Fibroblast of pulmonary artery (primary cell): ENCODE data around the gene ADARB2.

Experiments used
- DNase-seq: peaks from one replicate; pipeline ENCODE4 v3.0.0-alpha.2; 2010; ENCODE audit warnings: low read depth
- H3K4me3 ChIP-seq: replicated peaks from 2 replicates; pipeline ENCODE4 v1.5.1; 2011; ENCODE audit warnings: low read depth, mild to moderate bottlenecking, control low read depth, low read length, moderate library complexity
- TF ChIP-seq, protein P1 (sequence below): IDR thresholded peaks from 2 replicates; pipeline ENCODE4 v1.5.1; 2011; ENCODE audit warnings: mild to moderate bottlenecking, control low read depth, low read length, inconsistent platforms; ENCODE audit errors: missing control alignments

The ADARB2 gene

DNA sequence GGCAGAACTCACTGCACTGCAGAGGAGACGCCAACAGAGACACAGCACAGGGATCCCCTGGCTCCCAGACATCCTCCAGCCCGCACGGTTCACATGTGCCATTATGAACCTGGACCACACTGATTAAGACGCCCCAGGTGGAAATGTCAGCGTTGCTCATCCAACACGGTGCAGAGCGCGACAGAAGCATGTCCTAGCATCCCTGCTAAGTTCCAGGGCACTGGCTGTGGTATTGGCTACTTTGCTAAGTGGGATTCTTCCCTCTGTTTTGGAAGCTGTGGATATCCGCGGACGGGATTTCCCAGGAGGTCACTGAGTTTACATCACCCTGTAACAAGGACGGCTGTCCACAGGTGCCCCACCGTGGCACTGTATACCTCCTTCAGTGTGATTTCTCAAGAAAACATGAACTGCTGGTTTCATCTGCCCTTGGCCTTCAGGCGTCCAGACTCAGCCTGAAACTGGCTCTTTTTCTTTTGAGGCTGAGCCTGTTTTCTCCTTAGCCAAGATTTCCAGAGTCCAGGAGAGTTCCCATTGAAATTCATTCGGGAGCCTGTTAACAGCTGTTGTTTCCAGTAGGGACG is 357.1 kb downstream of the ADARB2 start:
- no peak overlapping the region for H3K4me3 ChIP-seq
- no peak for DNase-seq
- TF ChIP-seq, protein P1, sequence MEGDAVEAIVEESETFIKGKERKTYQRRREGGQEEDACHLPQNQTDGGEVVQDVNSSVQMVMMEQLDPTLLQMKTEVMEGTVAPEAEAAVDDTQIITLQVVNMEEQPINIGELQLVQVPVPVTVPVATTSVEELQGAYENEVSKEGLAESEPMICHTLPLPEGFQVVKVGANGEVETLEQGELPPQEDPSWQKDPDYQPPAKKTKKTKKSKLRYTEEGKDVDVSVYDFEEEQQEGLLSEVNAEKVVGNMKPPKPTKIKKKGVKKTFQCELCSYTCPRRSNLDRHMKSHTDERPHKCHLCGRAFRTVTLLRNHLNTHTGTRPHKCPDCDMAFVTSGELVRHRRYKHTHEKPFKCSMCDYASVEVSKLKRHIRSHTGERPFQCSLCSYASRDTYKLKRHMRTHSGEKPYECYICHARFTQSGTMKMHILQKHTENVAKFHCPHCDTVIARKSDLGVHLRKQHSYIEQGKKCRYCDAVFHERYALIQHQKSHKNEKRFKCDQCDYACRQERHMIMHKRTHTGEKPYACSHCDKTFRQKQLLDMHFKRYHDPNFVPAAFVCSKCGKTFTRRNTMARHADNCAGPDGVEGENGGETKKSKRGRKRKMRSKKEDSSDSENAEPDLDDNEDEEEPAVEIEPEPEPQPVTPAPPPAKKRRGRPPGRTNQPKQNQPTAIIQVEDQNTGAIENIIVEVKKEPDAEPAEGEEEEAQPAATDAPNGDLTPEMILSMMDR = no peak

DNA sequence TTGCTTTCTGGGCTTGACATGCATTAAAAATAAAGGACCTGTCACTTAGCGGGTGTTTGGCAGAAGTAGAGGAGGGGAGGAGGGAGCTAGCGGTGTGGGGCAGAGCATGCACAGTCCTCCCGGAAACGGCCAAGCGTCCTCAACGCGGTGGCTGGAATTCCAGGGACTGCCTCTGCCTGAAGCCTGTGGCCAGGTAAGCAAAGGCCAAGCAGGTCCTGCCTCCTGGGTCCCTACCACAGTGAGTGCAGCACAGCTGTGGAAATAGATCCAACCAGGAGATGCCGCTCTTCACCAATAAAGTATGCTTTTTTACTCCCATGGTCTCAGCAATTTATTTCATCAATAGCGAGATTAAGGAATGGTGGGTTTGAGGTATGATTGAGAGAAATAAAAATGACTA is 357.7 kb downstream of the ADARB2 start:
- no peak for DNase-seq
- H3K4me3 ChIP-seq = no peak overlapping the region
- TF ChIP-seq, protein P1 = no peak

DNA sequence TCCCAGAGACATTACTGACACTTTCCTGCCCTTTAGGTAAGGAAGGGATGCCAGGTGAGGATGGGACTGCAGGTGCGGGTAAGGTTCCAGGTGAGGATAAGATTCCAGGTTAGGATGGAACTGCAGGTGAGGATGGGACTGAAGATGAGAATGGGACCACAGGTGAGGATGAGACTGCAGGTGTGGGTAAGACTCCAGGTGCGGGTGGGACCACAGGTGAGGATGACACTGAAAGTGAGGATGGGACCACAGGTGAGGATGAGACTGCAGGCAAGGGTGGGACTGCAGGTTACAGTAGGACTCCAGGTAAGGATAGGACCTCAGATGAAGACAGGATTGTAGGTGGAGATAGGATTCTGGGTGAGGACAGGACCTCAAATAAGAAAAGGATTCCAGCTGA is 358.9 kb downstream of the ADARB2 start:
- no peak overlapping the region for H3K4me3 ChIP-seq
- DNase-seq = no peak
- TF ChIP-seq, protein P1 = no peak

DNA sequence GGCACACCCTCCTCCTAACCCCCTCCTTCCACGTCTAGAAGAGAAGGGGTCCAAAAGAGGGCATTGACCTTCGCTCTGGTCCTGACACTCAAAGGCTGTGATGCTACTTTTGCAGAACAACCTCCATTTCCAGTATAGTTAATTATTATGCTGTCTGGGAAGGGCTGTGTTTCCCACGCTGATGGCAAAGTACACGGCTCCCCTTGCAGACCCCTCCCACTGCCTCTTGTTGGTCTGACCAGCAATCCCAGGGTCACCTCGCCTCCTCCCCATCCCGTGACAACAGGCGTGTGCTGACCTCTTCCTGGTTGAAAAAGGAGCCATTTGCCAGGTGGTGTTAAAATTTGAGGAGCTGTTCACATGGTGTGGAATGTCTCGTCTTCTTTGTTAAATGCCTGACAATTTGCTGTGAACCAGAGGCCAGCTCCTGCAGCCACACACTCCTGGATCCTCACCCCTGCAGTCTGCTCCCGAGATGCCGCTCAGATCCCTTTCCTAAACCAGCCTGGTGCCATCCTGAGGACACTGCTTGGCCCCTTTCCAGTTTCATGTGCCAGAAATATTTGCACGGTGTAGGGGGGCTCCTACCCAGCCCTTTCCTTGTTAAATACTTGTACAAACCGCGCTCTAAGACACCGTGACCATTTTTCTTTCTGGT is 359.5 kb downstream of the ADARB2 start:
- H3K4me3 ChIP-seq = no peak overlapping the region
- DNase-seq = no peak
- TF ChIP-seq, protein P1 = no peak

DNA sequence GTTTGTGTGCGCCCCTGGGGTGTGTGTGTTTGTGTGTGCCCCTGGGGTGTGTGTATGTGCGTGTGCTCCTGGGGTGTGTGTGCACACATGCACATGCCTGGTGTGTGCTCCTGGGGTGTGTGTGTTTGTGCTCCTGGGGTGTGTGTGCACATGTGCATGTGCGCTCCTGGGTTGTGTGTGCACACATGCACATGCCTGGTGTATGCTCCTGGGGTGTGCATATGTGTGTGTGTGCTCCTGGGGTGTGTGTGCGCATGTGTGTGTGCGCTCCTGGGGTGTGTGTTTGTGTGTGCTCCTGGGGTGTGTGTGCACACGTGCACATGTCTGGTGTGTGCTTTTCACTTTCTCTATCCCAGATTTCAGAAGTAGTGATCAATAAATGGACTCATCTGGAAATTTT is 360.1 kb downstream of the ADARB2 start:
- TF ChIP-seq, protein P1 = no peak
- no peak for DNase-seq
- no peak overlapping the region for H3K4me3 ChIP-seq

DNA sequence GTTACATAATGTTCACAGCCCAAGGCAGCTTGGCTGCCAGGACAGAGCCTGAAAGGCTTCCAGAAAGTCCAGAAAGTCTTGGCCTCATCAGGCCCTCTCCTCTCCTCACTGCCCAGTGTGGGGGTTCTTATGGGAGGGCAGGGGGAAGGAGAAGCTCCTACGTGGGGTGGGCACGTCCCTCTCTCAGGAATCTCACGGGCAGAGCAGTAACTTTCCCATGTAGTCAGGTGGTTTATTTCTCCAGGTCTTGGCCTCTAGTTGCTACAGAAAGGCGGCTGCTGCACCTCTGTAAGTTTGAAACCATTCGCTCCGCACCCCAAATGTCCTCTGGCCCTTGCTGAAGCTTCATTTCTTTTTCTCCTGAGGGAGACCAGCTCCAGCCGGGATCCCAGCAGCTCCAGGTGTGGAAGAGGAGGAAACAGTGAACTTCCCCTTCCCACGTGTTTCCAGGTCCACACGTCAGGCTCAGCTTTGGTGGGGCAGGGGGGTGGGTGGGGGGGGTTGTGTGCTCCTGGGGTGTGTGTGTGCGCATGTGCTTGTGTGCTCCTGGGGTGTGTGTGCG is 360.9 kb downstream of the ADARB2 start:
- no peak for DNase-seq
- no peak overlapping the region for H3K4me3 ChIP-seq
- TF ChIP-seq, protein P1 = no peak
